MM.1S (cell line): ENCODE results near the gene CTSH.

Source experiments
- EZH2 ChIP-seq: fragments of 300-600 bp; sonication (generic); optimal IDR thresholded peaks from 2 replicates; pipeline ENCODE3; 2017; ENCODE audit warnings: low read depth, mild to moderate bottlenecking, antibody characterized with exemption, low read length, mixed read lengths
- EZH2phosphoT487 ChIP-seq: fragments of 300-600 bp; sonication (generic); IDR thresholded peaks from 2 replicates; pipeline ENCODE4 v1.6.1; 2018; ENCODE audit warnings: antibody characterized with exemption, low read length
- TF ChIP-seq, protein P1 (sequence below): fragments of 300-600 bp; sonication (generic); IDR thresholded peaks from 2 replicates; pipeline ENCODE4 v1.5.1; 2016; ENCODE audit warnings: antibody characterized with exemption, low read length, mixed read lengths

DNA sequence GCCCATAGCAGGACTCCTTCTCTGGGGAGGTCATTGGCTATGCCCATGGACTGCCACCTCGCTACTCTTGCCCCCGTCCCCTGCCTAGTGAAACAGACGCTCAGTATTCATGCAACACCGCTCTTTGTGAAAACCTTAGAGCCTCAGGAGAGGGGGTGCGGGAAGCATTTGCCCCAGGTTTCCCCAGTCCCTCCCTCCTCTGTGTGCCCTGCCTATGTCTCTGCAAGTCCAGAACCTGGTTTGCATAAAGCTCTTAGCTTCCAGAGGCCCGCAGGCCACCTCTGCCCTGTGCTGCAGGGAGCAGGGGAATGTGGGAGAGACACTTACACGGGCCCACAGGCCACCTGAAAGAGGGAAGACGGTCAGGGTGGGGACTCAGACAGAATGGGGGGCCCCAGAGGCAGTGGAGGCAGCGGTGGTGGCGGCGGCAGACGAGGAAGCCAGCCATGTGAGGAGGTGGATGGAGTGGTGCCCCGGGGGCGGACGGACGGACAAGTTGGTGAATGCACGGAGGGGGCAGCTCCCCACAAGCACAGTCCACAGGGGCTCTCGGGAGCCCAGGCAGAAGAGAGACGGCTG is 33.8 kb upstream of the CTSH start:
- TF ChIP-seq, protein P1, sequence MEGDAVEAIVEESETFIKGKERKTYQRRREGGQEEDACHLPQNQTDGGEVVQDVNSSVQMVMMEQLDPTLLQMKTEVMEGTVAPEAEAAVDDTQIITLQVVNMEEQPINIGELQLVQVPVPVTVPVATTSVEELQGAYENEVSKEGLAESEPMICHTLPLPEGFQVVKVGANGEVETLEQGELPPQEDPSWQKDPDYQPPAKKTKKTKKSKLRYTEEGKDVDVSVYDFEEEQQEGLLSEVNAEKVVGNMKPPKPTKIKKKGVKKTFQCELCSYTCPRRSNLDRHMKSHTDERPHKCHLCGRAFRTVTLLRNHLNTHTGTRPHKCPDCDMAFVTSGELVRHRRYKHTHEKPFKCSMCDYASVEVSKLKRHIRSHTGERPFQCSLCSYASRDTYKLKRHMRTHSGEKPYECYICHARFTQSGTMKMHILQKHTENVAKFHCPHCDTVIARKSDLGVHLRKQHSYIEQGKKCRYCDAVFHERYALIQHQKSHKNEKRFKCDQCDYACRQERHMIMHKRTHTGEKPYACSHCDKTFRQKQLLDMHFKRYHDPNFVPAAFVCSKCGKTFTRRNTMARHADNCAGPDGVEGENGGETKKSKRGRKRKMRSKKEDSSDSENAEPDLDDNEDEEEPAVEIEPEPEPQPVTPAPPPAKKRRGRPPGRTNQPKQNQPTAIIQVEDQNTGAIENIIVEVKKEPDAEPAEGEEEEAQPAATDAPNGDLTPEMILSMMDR, result no peak
- TF ChIP-seq EZH2 (no peak), EZH2phosphoT487 (no peak)
